ENCODE measurements around the gene PLA2G5. TPM values are rescaled to one million over a fixed set of nuclear protein-coding genes. Genes with fewer than 3 reads are reported as not detected.

The PLA2G5 gene
- total and polyA plus RNA-seq, 9 of the 15 experiments (the other 6 are each of a cell fraction or from before 2014, with no cell fraction given), result not detected

DNA sequence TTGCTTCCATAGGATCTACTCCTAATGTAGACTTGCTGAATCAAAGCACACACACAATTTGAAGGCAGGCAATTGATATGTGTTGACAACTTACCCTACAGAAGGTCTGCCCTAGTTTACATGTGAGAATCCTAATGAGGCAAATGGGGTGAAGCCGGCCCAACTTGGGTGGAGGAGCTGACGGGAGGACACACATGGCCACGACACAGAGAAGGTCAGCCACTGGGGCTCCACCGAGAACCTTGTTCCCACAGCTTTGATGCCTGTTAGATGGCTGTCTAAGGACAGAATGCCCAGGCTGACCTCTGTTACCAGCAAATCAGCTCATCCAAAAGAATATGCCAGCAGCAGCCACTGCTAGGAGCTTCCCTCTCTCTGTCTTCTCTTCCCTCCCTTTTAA lies 50.8 kb downstream of the PLA2G5 start:
- Histone ChIP-seq H3K4me2 (ENCODE audit: insufficient read depth, low read length) (no peak overlapping the region), H3K4me3 (no peak overlapping the region), H3K27ac (ENCODE audit: extremely low read depth, low read depth, low read length) (no peak overlapping the region), H3K9ac (ENCODE audit: insufficient read depth in 1 of 2, low read depth in 2 of 2, low read length in 2 of 2) (no peak overlapping the region), H3K9me1 (ENCODE audit: control insufficient read depth, insufficient read depth, low read length) (no peaks in the 10 kb centered on the region), H3K9me3 (replicated peaks; ENCODE audit: control insufficient read depth, insufficient read depth, low read depth, low read length) (no peaks in the 10 kb centered on the region), H3K4me1 (replicated peaks in 1 of 2; ENCODE audit: control insufficient read depth in 2 of 2, insufficient read depth in 2 of 2, low read length in 2 of 2) (peaks cover 10 to 12% of the 10 kb centered on the region in 2 experiments; a peak in 4 of 5 replicates), H3K27me3 (ENCODE audit: control insufficient read depth in 2 of 2, insufficient read depth in 2 of 2, low read length in 2 of 2) (peaks cover 24 to 43% of the 10 kb centered on the region in 2 experiments; a peak in 4 of 5 replicates), H2AFZ (ENCODE audit: low read depth, low read length) (no peak overlapping the region), H4K20me1 (replicated peaks; ENCODE audit: control insufficient read depth, insufficient read depth, low read length) (no peaks in the 10 kb centered on the region), H3K79me2 (ENCODE audit: control insufficient read depth, insufficient read depth, low read length) (no peaks in the 10 kb centered on the region), H3K36me3 (ENCODE audit: control insufficient read depth, insufficient read depth, low read length) (no peaks in the 10 kb centered on the region)
- ChIA-PET CTCF (ENCODE audit: low intra/inter-chr PET ratio) (no interaction called here), POLR2A (interaction anchor here (0.6 kb wide), 1 partner anchor 8 kb away, joined by 3 read pairs; no protein-coding TSS in a partner anchor)
- no TSS peak for BruUV-seq (replicated peaks)
- ATAC-seq, result no peak
- FAIRE-seq, result no peak
- in situ Hi-C loops (cut with MboI), result no loop called here
- DNase-seq (ENCODE audit: extremely low read depth in 1 of 4, low spot score in 3 of 4), result no peak
- intact Hi-C loops (cut with micrococcal nuclease), result no loop called here
- WGBS (ENCODE audit: insufficient coverage, low coverage, missing lambda C conversion rate), result 1% methylated on average over 4 of the region's 4 CpGs
- TF ChIP-seq MAFF (IDR thresholded peaks at IDR 0.05; ENCODE audit: low read length), result no peak
- TF ChIP-seq, protein P1, sequence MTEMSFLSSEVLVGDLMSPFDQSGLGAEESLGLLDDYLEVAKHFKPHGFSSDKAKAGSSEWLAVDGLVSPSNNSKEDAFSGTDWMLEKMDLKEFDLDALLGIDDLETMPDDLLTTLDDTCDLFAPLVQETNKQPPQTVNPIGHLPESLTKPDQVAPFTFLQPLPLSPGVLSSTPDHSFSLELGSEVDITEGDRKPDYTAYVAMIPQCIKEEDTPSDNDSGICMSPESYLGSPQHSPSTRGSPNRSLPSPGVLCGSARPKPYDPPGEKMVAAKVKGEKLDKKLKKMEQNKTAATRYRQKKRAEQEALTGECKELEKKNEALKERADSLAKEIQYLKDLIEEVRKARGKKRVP (CRISPR knock-in tag; IDR thresholded peaks at IDR 0.05), result no peak
- TF ChIP-seq SUPT5H (IDR thresholded peaks at IDR 0.05), result no peak
- TF ChIP-seq ZFP1 (CRISPR knock-in tag; IDR thresholded peaks at IDR 0.05), result no peak
- TF ChIP-seq CTBP1 (IDR thresholded peaks at IDR 0.05; ENCODE audit: borderline replicate concordance), result no peak
- no peak for TF ChIP-seq RNF2 (IDR thresholded peaks at IDR 0.05)
- TF ChIP-seq, protein P2, sequence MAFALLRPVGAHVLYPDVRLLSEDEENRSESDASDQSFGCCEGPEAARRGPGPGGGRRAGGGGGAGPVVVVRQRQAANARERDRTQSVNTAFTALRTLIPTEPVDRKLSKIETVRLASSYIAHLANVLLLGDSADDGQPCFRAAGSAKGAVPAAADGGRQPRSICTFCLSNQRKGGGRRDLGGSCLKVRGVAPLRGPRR (CRISPR knock-in tag; IDR thresholded peaks at IDR 0.05), result no peak
- TF ChIP-seq PHB (CRISPR knock-in tag; IDR thresholded peaks at IDR 0.05), result no peak
- TF ChIP-seq ZFP36 (IDR thresholded peaks at IDR 0.05; ENCODE audit: low read depth, low read length, partially characterized antibody), result no peak
- TF ChIP-seq L3MBTL2 (IDR thresholded peaks at IDR 0.05), result no peak
- TF ChIP-seq STAG1 (CRISPR knock-in tag; IDR thresholded peaks at IDR 0.05; ENCODE audit: borderline replicate concordance), result no peak
- TF ChIP-seq HSF4 (CRISPR knock-in tag; IDR thresholded peaks at IDR 0.05; ENCODE audit: borderline replicate concordance), result no peak
- no peak for TF ChIP-seq TAF15 (IDR thresholded peaks at IDR 0.05; ENCODE audit: low read depth, low read length)
- TF ChIP-seq SETDB1 (IDR thresholded peaks at IDR 0.05; ENCODE audit: low read length), result no peak
- no peak for TF ChIP-seq FOSL1 (tag; conservative IDR thresholded peaks at IDR 0.05)
- TF ChIP-seq RBM17 (IDR thresholded peaks at IDR 0.05; ENCODE audit: borderline replicate concordance, low read depth, low read length), result no peak
- no peak for TF ChIP-seq ILK (tag; IDR thresholded peaks at IDR 0.05; ENCODE audit: borderline replicate concordance, low read depth)
- no peak for TF ChIP-seq HMGN3 (IDR thresholded peaks at IDR 0.05; ENCODE audit: borderline replicate concordance, extremely low read depth, insufficient read length, low read depth, low read length)
- TF ChIP-seq, protein P3, sequence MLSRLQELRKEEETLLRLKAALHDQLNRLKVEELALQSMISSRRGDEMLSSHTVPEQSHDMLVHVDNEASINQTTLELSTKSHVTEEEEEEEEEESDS (CRISPR knock-in tag; IDR thresholded peaks at IDR 0.05), result no peak

All from K562 (cell line).